Sigmoid colon (tissue), 4 donors: ENCODE measurements around the gene DRGX.

Experiments
- POLR2A ChIP-seq, 2 donors: fragments of 450-650 bp; IDR thresholded peaks; one replicate each; pipeline ENCODE4 v1.6.1; 2016; ENCODE audit warnings: antibody characterized with exemption in 2 of 2, mild to moderate bottlenecking in 2 of 2, moderate library complexity in 2 of 2
- POLR2AphosphoS5 ChIP-seq, 4 donors: sonication (generic); formaldehyde crosslinking; IDR thresholded peaks; one replicate each; pipeline ENCODE4 v1.6.1; 2017; ENCODE audit warnings: antibody characterized with exemption in 4 of 4

- no peak for TF ChIP-seq POLR2A (IDR thresholded peaks at IDR 0.05)
- TF ChIP-seq POLR2AphosphoS5 (IDR thresholded peaks at IDR 0.05), result no peak
Observed at GRCh38 chr10:49353895-49354566, 41.9 kb downstream of the DRGX start.
